HK-2 (cell line): ENCODE data around the gene UBXN1.
A peak's percentile ranks its signal among the peaks of the same experiment; 100 is the strongest.
"Not testable (repeated sequence)": the region's sequence is repeated elsewhere in the genome, so short reads cannot be mapped to it uniquely, and the experiment has no call there.

Experiments used
- DNase-seq: peaks from one replicate; pipeline ENCODE4 v3.0.0-alpha.2; 2018; ENCODE audit not compliant: unreplicated experiment

The UBXN1 gene

GRCh38 chr11:62671608-62672389 lies 7.1 kb downstream of the UBXN1 start, which contains the start of the genes LBHD1 and UQCC3:
TSS of gene LBHD1 (minus strand) at chr11:62672267. CDS start at chr11:62670031, 2,236 bp downstream.
TSS of gene UQCC3 (plus strand) at chr11:62671673. CDS start at chr11:62671746, 73 bp downstream.
- peak; percentile 81 for DNase-seq

GRCh38 chr11:62671236-62671607 lies 7.7 kb downstream of the UBXN1 start:
- DNase-seq: no peak

GRCh38 chr11:62669420-62670161 lies 9.3 kb downstream of the UBXN1 start:
- DNase-seq: no peak

- DNase-seq: no peak
Measured at GRCh38 chr11:62667460-62667859, 11.4 kb downstream of the UBXN1 start.

- DNase-seq: no peak
Measured at GRCh38 chr11:62666259-62666926, 12.5 kb downstream of the UBXN1 start.

- peak; percentile 57 for DNase-seq
Measured at GRCh38 chr11:62665599-62666258, 13.1 kb downstream of the UBXN1 start.

GRCh38 chr11:62665075-62665598 lies 13.7 kb downstream of the UBXN1 start, which contains the start of the genes C11orf98 and CSKMT:
TSS of gene C11orf98 (minus strand) at chr11:62665210. CDS start at chr11:62665169, 41 bp downstream.
TSS of gene CSKMT (plus strand) at chr11:62665312. CDS start at chr11:62665880, 568 bp downstream.
- DNase-seq: peak; percentile 93

- peak; percentile 48 for DNase-seq
Measured at GRCh38 chr11:62664405-62665074, 14.3 kb downstream of the UBXN1 start.

GRCh38 chr11:62656796-62657429 lies 22.0 kb downstream of the UBXN1 start:
- DNase-seq: no peak

- DNase-seq: no peak
Measured at GRCh38 chr11:62654297-62654696, 24.6 kb downstream of the UBXN1 start.

- DNase-seq: no peak
Measured at GRCh38 chr11:62652161-62653006, 26.5 kb downstream of the UBXN1 start.

GRCh38 chr11:62650283-62650682 lies 28.6 kb downstream of the UBXN1 start:
- not testable (repeated sequence) for DNase-seq

GRCh38 chr11:62649486-62649885 lies 29.4 kb downstream of the UBXN1 start:
- no peak for DNase-seq

- DNase-seq: no peak
Measured at GRCh38 chr11:62648967-62649364, 29.9 kb downstream of the UBXN1 start.

GRCh38 chr11:62648185-62648966 lies 30.5 kb downstream of the UBXN1 start:
- no peak for DNase-seq

- no peak for DNase-seq
Measured at GRCh38 chr11:62647609-62648005, 31.3 kb downstream of the UBXN1 start.

GRCh38 chr11:62646825-62647608 lies 31.9 kb downstream of the UBXN1 start:
- no peak for DNase-seq
